Spleen (tissue), 11 donors: Measurements from ENCODE around the gene LRMDA. TPM values are rescaled to one million over a fixed set of nuclear protein-coding genes. Genes with fewer than 3 reads are reported as not detected.
"Not testable (repeated sequence)": the region's sequence is repeated elsewhere in the genome, so short reads cannot be mapped to it uniquely, and the experiment has no call there.

ENCODE experiments used
- DNase-seq: peaks from one replicate; pipeline ENCODE4 v3.0.0-alpha.2; 2020
- H3K27ac ChIP-seq, 8 donors: fragments of 200-600 bp; sonication (generic) in 7 of 8; 1 replicate in 4 of 8; 2 replicates in 4 of 8; pipeline versions ENCODE4 v1.5.0 to v1.8.0; 2016 to 2021; ENCODE audit warnings: inconsistent platforms in 4 of 8, mild to moderate bottlenecking in 4 of 8, moderate library complexity in 1 of 8
- H3K27me3 ChIP-seq, 7 donors: fragments of 200-600 bp; sonication (generic) in 6 of 7; replicated peaks in 1 of 7; 1 replicate in 4 of 7; 2 replicates in 3 of 7; pipeline versions ENCODE4 v1.5.0 to v1.8.0; 2016 to 2021; ENCODE audit warnings: inconsistent platforms in 3 of 7, mild to moderate bottlenecking in 1 of 7
- H3K36me3 ChIP-seq, 6 donors: fragments of 200-600 bp; sonication (generic) in 5 of 6; 1 replicate in 4 of 6; 2 replicates in 2 of 6; pipeline versions ENCODE4 v1.5.0 to v1.8.0; 2016 to 2021; ENCODE audit warnings: inconsistent platforms in 2 of 6
- H3K4me1 ChIP-seq, 6 donors: fragments of 200-600 bp; sonication (generic) in 5 of 6; 1 replicate in 3 of 6; 2 replicates in 3 of 6; pipeline versions ENCODE4 v1.5.0 to v1.8.0; 2016 to 2021; ENCODE audit warnings: inconsistent platforms in 3 of 6
- H3K4me3 ChIP-seq, 8 donors: fragments of 200-600 bp; sonication (generic) in 7 of 8; 1 replicate in 4 of 8; 2 replicates in 4 of 8; pipeline versions ENCODE4 v1.5.0 to v1.8.0; 2016 to 2021; ENCODE audit warnings: inconsistent platforms in 4 of 8, mild to moderate bottlenecking in 4 of 8, moderate library complexity in 2 of 8
- H3K9me3 ChIP-seq, 8 donors: fragments of 200-600 bp; sonication (generic) in 7 of 8; 1 replicate in 4 of 8; 2 replicates in 4 of 8; pipeline versions ENCODE4 v1.5.0 to v1.8.0; 2016 to 2021; ENCODE audit warnings: inconsistent platforms in 4 of 8
- POLR2A ChIP-seq, 3 donors: fragments of 450-650 bp; IDR thresholded peaks; one replicate each; pipeline ENCODE4 v1.5.1; 2017; ENCODE audit warnings: antibody characterized with exemption in 3 of 3, mild to moderate bottlenecking in 1 of 3
- POLR2AphosphoS5 ChIP-seq, 3 donors: sonication (generic); formaldehyde crosslinking; IDR thresholded peaks; one replicate each; pipeline ENCODE4 v1.5.1; 2017; ENCODE audit warnings: antibody characterized with exemption in 3 of 3
- WGBS, 5 donors: extraction: QIAGEN DNeasy Blood & Tissue Kit in 3 of 5; methylation state at CpG; one replicate each; pipeline versions ENCODE4 v1.1.5 to v1.1.7; 2013 to 2018; 5-methylcytosine and 5-hydroxymethylcytosine counted together
- intact Hi-C: fragments of 100-400 bp; cut with DNase I; formaldehyde crosslinking; loops from one replicate; pipeline ENCODE4 v1.15.0; 2023; ENCODE audit warnings: low total_unique reads
- polyA plus RNA-seq, 3 donors: library from polyadenylated mRNA; stranded (reverse); fragments of 200-250 nt; gene quantifications; one replicate each; pipeline ENCODE4 v1.2.1, GENCODE V29; 2013
- total RNA-seq, 7 donors: library from RNA; depleted of rRNA in 3 of 7; stranded (reverse); fragments of >200 nt in 3 of 7; fragmentation: NEBNext Ultra II Directional in 4 of 7; extraction: Animal tissue kit (Norgen Biotek cat#: 25700) in 4 of 7; gene quantifications; one replicate each; pipeline versions ENCODE4 v1.1.0 to v1.2.1, GENCODE V29; 2016 to 2021
- TF ChIP-seq, protein P1 (sequence below), 11 experiments: fragments of 200-600 bp in 7 of 11; fragments of 450-650 bp in 4 of 11; sonication (generic) in 4 of 11; IDR thresholded peaks in 8 of 11; conservative IDR thresholded peaks in 3 of 11; 1 replicate in 7 of 11; 2 replicates in 4 of 11; pipeline versions ENCODE4 v1.4.0 to v1.8.0; 2016 to 2021; ENCODE audit warnings: antibody characterized with exemption in 11 of 11, inconsistent platforms in 4 of 11, mild to moderate bottlenecking in 1 of 11
- donor health status: healthy with polysubstance abuse.
- donor health status: DM: no; HTN: no; CAD: no; lungs with moderate emphysema.
- donor health status: DM: no; HTN: no; CAD: no.
- donor health status: Bipolar disorder and iron deficiency.
- donor health status: healthy.
- donor health status: DM: no; HTN: no; CAD: no.
- donor health status: DM: yes; HTN: yes; CAD: no.

LRMDA gene
- total and polyA plus RNA-seq, 10 donors: 7.3 to 46.6 (median 28.2) TPM

GRCh38 chr10:75742355-75742754, 310.9 kb downstream of the LRMDA start:
- H3K27ac ChIP-seq: no peak overlapping the region
- no peaks in the 10 kb centered on the region for H3K27me3 ChIP-seq
- no peak overlapping the region for H3K4me3 ChIP-seq
- H3K4me1 ChIP-seq: no peaks in the 10 kb centered on the region
- H3K9me3 ChIP-seq: peaks cover 0 to 3% (median 0%) of the 10 kb centered on the region in 8 donors
- no peaks in the 10 kb centered on the region for H3K36me3 ChIP-seq
- no peak for DNase-seq
- intact Hi-C loops: no loop called here
- TF ChIP-seq, protein P1, sequence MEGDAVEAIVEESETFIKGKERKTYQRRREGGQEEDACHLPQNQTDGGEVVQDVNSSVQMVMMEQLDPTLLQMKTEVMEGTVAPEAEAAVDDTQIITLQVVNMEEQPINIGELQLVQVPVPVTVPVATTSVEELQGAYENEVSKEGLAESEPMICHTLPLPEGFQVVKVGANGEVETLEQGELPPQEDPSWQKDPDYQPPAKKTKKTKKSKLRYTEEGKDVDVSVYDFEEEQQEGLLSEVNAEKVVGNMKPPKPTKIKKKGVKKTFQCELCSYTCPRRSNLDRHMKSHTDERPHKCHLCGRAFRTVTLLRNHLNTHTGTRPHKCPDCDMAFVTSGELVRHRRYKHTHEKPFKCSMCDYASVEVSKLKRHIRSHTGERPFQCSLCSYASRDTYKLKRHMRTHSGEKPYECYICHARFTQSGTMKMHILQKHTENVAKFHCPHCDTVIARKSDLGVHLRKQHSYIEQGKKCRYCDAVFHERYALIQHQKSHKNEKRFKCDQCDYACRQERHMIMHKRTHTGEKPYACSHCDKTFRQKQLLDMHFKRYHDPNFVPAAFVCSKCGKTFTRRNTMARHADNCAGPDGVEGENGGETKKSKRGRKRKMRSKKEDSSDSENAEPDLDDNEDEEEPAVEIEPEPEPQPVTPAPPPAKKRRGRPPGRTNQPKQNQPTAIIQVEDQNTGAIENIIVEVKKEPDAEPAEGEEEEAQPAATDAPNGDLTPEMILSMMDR (IDR thresholded peaks at IDR 0.05 in 8 of 11, conservative IDR thresholded peaks at IDR 0.05 in 3 of 11): no peak
- no peak for TF ChIP-seq POLR2AphosphoS5 (IDR thresholded peaks at IDR 0.05)
- no peak for TF ChIP-seq POLR2A (IDR thresholded peaks at IDR 0.05)
- 91 to 100% (median 92%) methylated on average over 1 of the region's 1 CpG for WGBS, 5 donors

GRCh38 chr10:75743291-75743778, 311.9 kb downstream of the LRMDA start:
- Histone ChIP-seq H3K4me1 (no peaks in the 10 kb centered on the region), H3K9me3 (peaks cover 0 to 3% (median 0%) of the 10 kb centered on the region in 8 donors), H3K27ac (no peak overlapping the region), H3K27me3 (no peaks in the 10 kb centered on the region), H3K36me3 (no peaks in the 10 kb centered on the region), H3K4me3 (no peak overlapping the region)
- no peak for TF ChIP-seq POLR2A (IDR thresholded peaks at IDR 0.05)
- TF ChIP-seq POLR2AphosphoS5 (IDR thresholded peaks at IDR 0.05): no peak
- TF ChIP-seq, protein P1 (IDR thresholded peaks at IDR 0.05 in 8 of 11, conservative IDR thresholded peaks at IDR 0.05 in 3 of 11): no peak
- WGBS, 5 donors: 49 to 73% (median 56%) methylated on average over 9 of the region's 9 CpGs
- intact Hi-C loops: no loop called here
- DNase-seq: no peak

GRCh38 chr10:75744261-75744660, 312.8 kb downstream of the LRMDA start:
- TF ChIP-seq, protein P1 (IDR thresholded peaks at IDR 0.05 in 8 of 11, conservative IDR thresholded peaks at IDR 0.05 in 3 of 11): no peak
- TF ChIP-seq POLR2AphosphoS5 (IDR thresholded peaks at IDR 0.05) (no peak), POLR2A (IDR thresholded peaks at IDR 0.05) (no peak)
- Histone ChIP-seq H3K9me3 (peaks cover 0 to 3% (median 0%) of the 10 kb centered on the region in 8 donors), H3K4me3 (no peak overlapping the region), H3K4me1 (no peaks in the 10 kb centered on the region), H3K27me3 (no peaks in the 10 kb centered on the region), H3K27ac (no peak overlapping the region), H3K36me3 (no peaks in the 10 kb centered on the region)
- DNase-seq: no peak
- intact Hi-C loops: no loop called here

GRCh38 chr10:75746356-75746755, 314.9 kb downstream of the LRMDA start:
- H3K27me3 ChIP-seq: no peaks in the 10 kb centered on the region

DNA sequence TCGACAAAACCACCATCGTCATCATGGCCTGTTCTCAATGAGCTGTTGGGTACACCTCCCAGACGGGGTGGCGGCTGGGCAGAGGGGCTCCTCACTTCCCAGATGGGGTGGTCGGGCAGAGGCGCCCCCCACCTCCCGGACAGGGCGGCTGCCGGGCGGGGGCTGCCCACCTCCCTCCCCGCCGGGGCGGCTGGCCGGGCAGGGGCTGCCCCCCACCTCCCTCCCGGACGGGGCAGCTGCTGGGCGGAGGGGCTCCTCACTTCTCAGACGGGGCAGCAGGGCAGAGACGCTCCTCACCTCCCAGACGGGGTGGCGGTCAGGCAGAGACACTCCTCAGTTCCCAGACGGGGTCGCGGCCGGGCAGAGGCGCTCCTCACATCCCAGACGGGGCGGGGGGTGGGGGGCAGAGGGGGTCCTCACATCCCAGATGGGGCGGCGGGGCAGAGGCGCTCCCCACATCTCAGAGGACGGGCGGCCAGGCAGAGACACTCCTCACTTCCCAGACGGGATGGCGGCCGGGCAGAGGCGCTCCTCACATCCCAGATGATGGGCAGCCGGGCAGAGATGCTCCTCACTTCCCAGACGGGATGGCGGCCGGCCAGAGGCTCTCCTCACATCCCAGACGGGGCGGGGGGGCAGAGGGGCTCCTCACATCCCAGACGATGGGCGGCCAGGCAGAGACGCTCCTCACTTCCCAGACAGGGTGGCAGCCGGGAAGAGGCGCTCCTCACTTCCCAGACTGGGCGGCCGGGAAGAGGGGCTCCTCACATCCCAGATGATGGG, 318.9 kb downstream of the LRMDA start:
- 92 to 96% (median 96%) methylated on average over 14 to 50 of the region's 50 CpGs for WGBS, 5 donors
- intact Hi-C loops, DNase-seq, H3K4me3 ChIP-seq, H3K4me1 ChIP-seq, H3K9me3 ChIP-seq, H3K36me3 ChIP-seq, H3K27me3 ChIP-seq, H3K27ac ChIP-seq: not testable (repeated sequence)

More at GRCh38 chr10:75746356-75746755, 314.9 kb downstream of the LRMDA start:
- Histone ChIP-seq H3K36me3 (no peaks in the 10 kb centered on the region), H3K9me3 (no peaks in the 10 kb centered on the region), H3K27ac (no peak overlapping the region), H3K4me3 (no peak overlapping the region), H3K4me1 (no peaks in the 10 kb centered on the region)
- 78 to 92% (median 87%) methylated on average over 5 of the region's 5 CpGs for WGBS, 5 donors
- intact Hi-C loops: no loop called here
- TF ChIP-seq POLR2AphosphoS5 (IDR thresholded peaks at IDR 0.05) (no peak), POLR2A (IDR thresholded peaks at IDR 0.05) (no peak)
- TF ChIP-seq, protein P1 (IDR thresholded peaks at IDR 0.05 in 8 of 11, conservative IDR thresholded peaks at IDR 0.05 in 3 of 11): no peak
- no peak for DNase-seq
